GM12872 (cell line): ENCODE results near the gene DNMT3A.

Experiments
- TF ChIP-seq, protein P1 (sequence below): IDR thresholded peaks from 3 replicates; pipeline ENCODE4 v1.5.1; 2011; ENCODE audit warnings: low read depth, mild to moderate bottlenecking, low read length, moderate library complexity; ENCODE audit not compliant: insufficient read depth

DNMT3A gene

DNA sequence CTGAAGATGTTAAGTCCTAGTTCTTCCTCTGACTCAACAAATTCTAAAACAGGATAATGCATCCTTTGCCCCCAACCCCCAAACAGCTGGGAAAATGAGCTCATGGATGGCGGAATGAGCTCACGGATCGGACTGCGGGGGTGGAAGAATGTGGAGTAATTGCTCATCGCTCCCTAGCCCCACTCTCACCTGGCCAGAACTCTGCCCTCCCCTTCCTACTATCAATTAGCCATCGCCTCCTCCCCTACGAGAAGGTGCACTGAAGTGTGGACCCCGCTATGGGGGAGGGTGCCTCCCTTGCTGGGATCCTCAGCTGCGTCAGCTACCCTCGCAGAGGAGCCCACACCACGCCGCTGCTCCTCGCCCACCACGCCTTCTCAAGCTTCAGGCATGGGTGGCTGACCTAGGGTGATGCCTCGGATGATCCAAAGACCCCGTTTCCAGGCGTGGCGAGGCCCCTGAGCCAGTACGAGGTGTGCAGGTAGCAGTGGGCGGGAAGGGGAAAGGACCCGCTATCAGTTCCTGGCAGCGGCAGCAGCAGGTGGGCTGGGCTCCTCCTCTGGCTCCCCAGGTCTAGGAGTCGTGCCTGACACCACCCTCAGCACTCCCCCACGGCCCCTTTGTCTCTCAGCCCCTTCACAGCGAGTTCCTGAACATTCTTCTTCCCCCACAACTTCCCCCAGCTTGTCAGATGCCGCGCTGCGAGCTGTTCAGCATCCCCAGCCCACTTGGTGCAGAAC, 91.2 kb downstream of the DNMT3A start:
- TF ChIP-seq, protein P1, sequence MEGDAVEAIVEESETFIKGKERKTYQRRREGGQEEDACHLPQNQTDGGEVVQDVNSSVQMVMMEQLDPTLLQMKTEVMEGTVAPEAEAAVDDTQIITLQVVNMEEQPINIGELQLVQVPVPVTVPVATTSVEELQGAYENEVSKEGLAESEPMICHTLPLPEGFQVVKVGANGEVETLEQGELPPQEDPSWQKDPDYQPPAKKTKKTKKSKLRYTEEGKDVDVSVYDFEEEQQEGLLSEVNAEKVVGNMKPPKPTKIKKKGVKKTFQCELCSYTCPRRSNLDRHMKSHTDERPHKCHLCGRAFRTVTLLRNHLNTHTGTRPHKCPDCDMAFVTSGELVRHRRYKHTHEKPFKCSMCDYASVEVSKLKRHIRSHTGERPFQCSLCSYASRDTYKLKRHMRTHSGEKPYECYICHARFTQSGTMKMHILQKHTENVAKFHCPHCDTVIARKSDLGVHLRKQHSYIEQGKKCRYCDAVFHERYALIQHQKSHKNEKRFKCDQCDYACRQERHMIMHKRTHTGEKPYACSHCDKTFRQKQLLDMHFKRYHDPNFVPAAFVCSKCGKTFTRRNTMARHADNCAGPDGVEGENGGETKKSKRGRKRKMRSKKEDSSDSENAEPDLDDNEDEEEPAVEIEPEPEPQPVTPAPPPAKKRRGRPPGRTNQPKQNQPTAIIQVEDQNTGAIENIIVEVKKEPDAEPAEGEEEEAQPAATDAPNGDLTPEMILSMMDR = no peak

DNA sequence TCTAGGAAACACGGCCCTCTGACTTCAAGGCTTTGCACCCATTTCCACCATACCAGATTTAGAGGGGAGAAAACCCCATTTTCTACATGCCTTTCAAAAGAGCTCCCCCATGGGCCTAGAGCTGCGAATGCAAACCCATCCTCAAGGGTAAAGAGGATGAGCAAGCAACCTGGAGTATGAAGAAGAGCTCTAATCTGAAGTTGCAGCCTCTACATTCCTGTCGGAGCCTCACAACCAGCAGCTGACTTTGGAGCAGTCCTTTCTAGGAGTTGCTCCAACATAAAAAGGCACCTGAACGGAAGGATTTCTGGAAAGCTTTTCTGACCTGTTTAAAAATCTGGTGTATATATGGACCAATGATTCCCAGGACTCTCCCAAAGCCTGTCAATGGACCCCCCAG, 91.9 kb downstream of the DNMT3A start:
- TF ChIP-seq, protein P1 = no peak

DNA sequence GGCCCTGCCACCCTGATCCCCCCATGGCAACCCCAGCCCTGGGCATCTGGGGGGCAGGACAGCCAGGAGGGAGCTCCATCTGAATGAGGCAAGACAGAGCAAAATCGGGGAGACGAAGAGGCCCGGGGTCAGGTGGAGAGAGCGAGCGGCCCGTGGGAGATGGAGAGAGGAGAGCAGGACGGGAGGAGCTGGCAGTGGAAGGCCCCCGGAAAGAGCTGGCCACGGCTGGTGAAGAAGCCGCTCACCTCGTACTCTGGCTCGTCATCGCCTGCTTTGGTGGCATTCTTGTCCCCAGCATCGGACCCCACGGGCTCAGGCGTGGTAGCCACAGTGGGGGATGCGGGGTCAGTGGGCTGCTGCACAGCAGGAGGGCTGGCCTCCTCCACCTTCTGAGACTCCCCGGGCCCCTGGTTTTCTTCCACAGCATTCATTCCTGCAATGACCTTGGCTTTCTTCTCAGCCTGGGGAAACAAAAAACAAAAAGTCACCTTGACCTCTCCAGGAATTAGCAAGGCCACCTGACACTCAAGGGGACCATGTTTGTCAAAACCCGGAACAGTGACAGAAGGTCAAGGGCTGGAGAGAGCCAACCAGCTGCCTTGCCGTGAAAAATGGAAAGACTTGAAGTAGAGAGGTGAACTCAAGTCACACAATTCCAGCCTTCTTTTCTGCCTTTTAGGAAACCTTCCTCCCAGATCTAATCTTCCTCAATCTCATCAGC, 93.8 kb downstream of the DNMT3A start:
- TF ChIP-seq, protein P1 = no peak

DNA sequence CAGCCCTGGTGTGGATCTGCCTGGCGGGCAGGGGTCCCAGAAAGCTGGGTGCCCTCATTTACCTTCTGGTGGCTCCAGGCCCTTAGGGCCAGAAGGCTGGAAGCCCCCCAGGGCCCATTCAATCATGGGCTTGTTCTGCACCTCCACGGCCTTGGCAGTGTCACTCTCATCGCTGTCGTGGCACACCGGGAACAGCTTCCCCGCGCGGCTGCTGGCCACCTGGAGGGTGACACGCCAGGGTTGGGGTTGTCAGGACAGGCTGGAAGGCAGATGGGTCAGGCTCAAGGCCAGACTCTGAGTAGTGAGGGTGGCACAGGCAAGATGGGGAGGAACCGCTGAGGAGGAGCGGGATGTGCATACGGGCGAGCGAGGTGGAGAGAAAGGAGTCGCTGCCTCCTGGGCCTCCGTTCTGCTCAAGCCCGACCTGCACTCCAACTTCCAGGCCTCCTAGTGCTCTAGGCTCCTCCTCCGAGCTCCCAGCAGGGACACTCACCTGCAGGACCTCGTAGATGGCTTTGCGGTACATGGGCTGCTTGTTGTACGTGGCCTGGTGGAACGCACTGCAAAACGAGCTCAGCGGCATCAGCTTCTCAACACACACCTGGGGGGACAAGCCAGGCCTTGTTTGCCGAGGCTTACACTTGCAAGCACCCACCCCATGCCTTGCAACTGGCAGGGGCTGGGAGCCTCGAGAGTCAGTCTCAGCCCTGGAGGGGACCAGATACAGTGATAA, 95.0 kb downstream of the DNMT3A start:
- TF ChIP-seq, protein P1 = no peak

DNA sequence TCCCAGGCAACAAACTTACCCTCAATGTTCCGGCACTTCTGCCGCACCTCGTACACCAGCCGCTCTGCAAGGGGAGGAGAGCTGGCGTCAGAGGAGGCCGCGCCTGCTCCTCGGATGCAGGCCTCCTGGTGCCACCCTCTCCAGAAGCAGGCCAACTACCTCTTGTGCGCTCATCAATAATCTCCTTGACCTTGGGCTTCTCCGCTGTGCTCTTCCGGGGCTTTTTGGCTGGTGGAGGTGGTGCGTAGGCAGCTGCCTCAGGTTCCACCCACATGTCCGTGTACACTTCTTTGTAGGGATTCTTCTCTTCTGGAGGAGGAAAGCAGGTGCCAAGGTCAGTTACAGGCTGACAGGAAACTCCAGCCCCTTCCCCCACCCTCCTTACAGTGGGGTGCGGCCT, 95.7 kb downstream of the DNMT3A start:
- TF ChIP-seq, protein P1 = no peak

DNA sequence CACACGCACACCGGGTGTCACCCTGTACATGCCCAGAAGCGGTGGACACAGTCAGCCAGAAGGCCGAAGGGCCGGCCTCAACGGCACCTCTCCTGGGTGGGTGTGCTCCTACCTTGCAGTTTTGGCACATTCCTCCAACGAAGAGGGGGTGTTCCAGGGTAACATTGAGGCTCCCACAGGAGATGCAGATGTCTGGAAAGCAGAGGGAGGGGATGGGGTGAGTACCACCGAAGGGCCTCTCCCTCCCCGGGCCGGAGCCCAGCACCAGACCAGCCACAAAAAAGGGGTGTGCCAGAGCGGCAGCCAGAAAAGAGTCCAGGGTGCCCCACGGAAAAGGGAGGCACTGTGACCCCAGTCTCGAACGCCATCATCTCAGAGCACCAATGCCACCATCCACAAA, 96.6 kb downstream of the DNMT3A start:
- TF ChIP-seq, protein P1 = no peak

DNA sequence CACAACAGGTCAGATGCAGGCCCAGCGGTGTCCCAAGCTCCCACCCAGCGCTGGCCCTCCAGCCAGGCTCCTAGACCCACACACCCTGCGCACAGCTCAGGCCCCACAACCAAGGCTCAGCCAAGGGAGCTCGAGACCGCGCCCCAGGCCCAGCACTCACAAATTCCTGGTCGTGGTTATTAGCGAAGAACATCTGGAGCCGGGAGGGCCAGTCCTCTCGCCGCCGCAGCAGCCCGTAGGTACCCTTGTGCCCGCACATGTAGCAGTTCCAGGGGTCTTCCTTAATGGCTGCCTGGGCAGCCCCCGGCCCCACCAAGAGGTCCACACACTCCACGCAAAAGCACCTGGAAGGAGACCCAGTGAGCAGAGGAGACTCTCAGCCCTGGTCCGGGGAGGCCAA, 97.7 kb downstream of the DNMT3A start:
- TF ChIP-seq, protein P1 = no peak
